GM12878 (cell line): ENCODE results near the gene METTL14. TPM values are rescaled to one million over a fixed set of nuclear protein-coding genes. Genes with fewer than 3 reads are reported as not detected.

ENCODE experiments used
- ATAC-seq: fragments of 200-7000 bp; cut with Tn5 transposase; 3 replicates; pipeline ENCODE4 v1.9.1; 2020; ENCODE audit warnings: mild to moderate bottlenecking, moderate library complexity
- BruUV-seq: library from RNA; stranded (reverse); fragments of 400-500 nt; replicated peaks from 2 replicates; lab custom pipeline; 2021; lab: Mats Ljungman, UMichigan
- CTCF ChIA-PET: fragments of 300-600 bp; sonication (Branson Sonifier 250); formaldehyde crosslinking; extraction: SDS; loops from one replicate; lab custom pipeline; 2021; ENCODE audit warnings: inconsistent platforms; lab: Yijun Ruan, JAX
- POLR2A ChIA-PET: fragments of 350-600 bp; formaldehyde crosslinking; extraction: SDS; loops from one replicate; lab custom pipeline; 2021; ENCODE audit warnings: inconsistent platforms; lab: Charles Lee
- RAD21 ChIA-PET: fragments of 300-600 bp; sonication (Branson Sonifier 250); formaldehyde crosslinking; loops from one replicate; lab custom pipeline; 2023; ENCODE audit warnings: antibody characterized with exemption; ENCODE audit not compliant: unreplicated experiment; lab: Charles Lee
- SMC1A ChIA-PET: fragments of 300-600 bp; sonication (Branson Sonifier 250); formaldehyde crosslinking; loops from one replicate; lab custom pipeline; 2023; ENCODE audit not compliant: unreplicated experiment, uncharacterized antibody; lab: Charles Lee
- DNase-seq: peaks from one replicate; pipeline ENCODE4 v3.0.0-alpha.2; 2011; ENCODE audit warnings: low read depth, low spot score
- FAIRE-seq: peaks from 3 replicates; lab custom pipeline; 2011; peaks lifted over from hg19 to GRCh38; lab: Jason Lieb, UNC
- H2AFZ ChIP-seq: 2 replicates; pipeline ENCODE4 v1.6.0; 2011; ENCODE audit warnings: low read depth, low read length, control low read depth; ENCODE audit not compliant: control insufficient read depth
- H3K27ac ChIP-seq: 2 replicates; pipeline ENCODE4 v1.5.1; 2011; ENCODE audit warnings: control low read depth; ENCODE audit not compliant: control insufficient read depth, insufficient read depth
- H3K27me3 ChIP-seq, 2 experiments: replicated peaks in 1 of 2; 2 replicates each; pipeline versions ENCODE4 v1.6.0 to v1.6.1; 2011; ENCODE audit warnings: low read length in 1 of 2; ENCODE audit not compliant: control insufficient read depth in 2 of 2, insufficient read depth in 2 of 2
- H3K36me3 ChIP-seq, 2 experiments: 2 replicates each; pipeline ENCODE4 v1.5.1; 2011; ENCODE audit warnings: low read length in 1 of 2; ENCODE audit not compliant: control insufficient read depth in 2 of 2, insufficient read depth in 2 of 2
- H3K4me1 ChIP-seq: 2 replicates; pipeline ENCODE4 v1.6.1; 2011; ENCODE audit warnings: mild to moderate bottlenecking, low read length, moderate library complexity, mixed read lengths; ENCODE audit not compliant: control insufficient read depth, insufficient read depth
- H3K4me2 ChIP-seq: 2 replicates; pipeline ENCODE4 v1.6.0; 2011; ENCODE audit warnings: control low read depth; ENCODE audit not compliant: control insufficient read depth, insufficient read depth
- H3K4me3 ChIP-seq: fragments of 200-600 bp; sonication (generic); 2 replicates; pipeline ENCODE4 v1.5.1; 2016
- H3K79me2 ChIP-seq: 2 replicates; pipeline ENCODE4 v1.6.0; 2011; ENCODE audit warnings: low read length; ENCODE audit not compliant: control insufficient read depth, insufficient read depth
- H3K9ac ChIP-seq: 2 replicates; pipeline ENCODE4 v1.8.0; 2011; ENCODE audit warnings: low read length, control low read depth, mixed read lengths; ENCODE audit not compliant: control insufficient read depth, insufficient read depth
- H3K9me3 ChIP-seq: replicated peaks from 3 replicates; pipeline ENCODE4 v1.5.1; 2011; ENCODE audit warnings: mild to moderate bottlenecking, low read length; ENCODE audit not compliant: control insufficient read depth, insufficient read depth
- H4K20me1 ChIP-seq: 2 replicates; pipeline ENCODE4 v1.6.0; 2011; ENCODE audit not compliant: control insufficient read depth, insufficient read depth
- HDAC2 ChIP-seq: fragments of 200-600 bp; sonication (generic); IDR thresholded peaks from 2 replicates; pipeline ENCODE4 v1.6.1; 2017
- RB1 ChIP-seq: fragments of 450-650 bp; formaldehyde crosslinking; IDR thresholded peaks from 2 replicates; pipeline ENCODE4 v1.6.1; 2017; ENCODE audit warnings: mild to moderate bottlenecking, borderline replicate concordance
- WGBS: methylation state at CpG from one replicate; pipeline ENCODE4 v1.1.6; 2016; ENCODE audit warnings: low lambda C conversion rate; ENCODE audit not compliant: insufficient replicate concordance, insufficient coverage; ENCODE audit errors: missing lambda C conversion rate; 5-methylcytosine and 5-hydroxymethylcytosine counted together
- in situ Hi-C: fragments of 300-500 bp; cut with MboI; formaldehyde crosslinking; loops from 9 replicates; pipeline ENCODE4 v1.14.3; 2018; ENCODE audit warnings: mixed read lengths
- intact Hi-C: fragments of 100-400 bp; cut with micrococcal nuclease; formaldehyde crosslinking; loops from one replicate; pipeline ENCODE4 v1.14.2; 2022; ENCODE audit not compliant: unreplicated experiment
- polyA plus RNA-seq, 11 experiments: library from polyadenylated mRNA; depleted of rRNA in 4 of 11; unstranded in 6 of 11; stranded (reverse) in 5 of 11; fragments of >200 nt; fragmentation: Nextera tagmentation in 4 of 11; fragmentation: Illumina TruSeq in 1 of 11; extraction: Ambion mirVana in 4 of 11; extraction: Trizol in 1 of 11; gene quantifications; 1 replicate in 1 of 11; 2 replicates in 10 of 11; pipeline versions ENCODE4 v1.2.1 to v1.2.3, GENCODE V29; 2011 to 2016; ENCODE audit warnings: inconsistent platforms in 2 of 11, missing spikeins in 2 of 11, low read depth in 1 of 11
- total RNA-seq, 4 experiments: library from RNA; depleted of rRNA in 3 of 4; stranded (reverse); fragments of >200 nt in 3 of 4; fragmentation: Illumina TruSeq in 1 of 4; extraction: Trizol in 1 of 4; gene quantifications; 2 replicates each; pipeline versions ENCODE4 v1.2.1 to v1.2.3, GENCODE V29; 2013 to 2021
- TF ChIP-seq, protein P1 (sequence below): fragments of 450-650 bp; formaldehyde crosslinking; IDR thresholded peaks from 2 replicates; pipeline ENCODE4 v1.5.0; 2022; ENCODE audit warnings: mild to moderate bottlenecking, missing genetic modification characterization
- TF ChIP-seq, protein P2 (sequence below): IDR thresholded peaks from 2 replicates; pipeline ENCODE4 v1.6.1; 2011; ENCODE audit warnings: low read depth, mild to moderate bottlenecking, low read length, moderate library complexity, borderline replicate concordance; ENCODE audit errors: extremely low read depth
- TF ChIP-seq, protein P3 (sequence below), 3 experiments: IDR thresholded peaks in 2 of 3; conservative IDR thresholded peaks in 1 of 3; 2 replicates each; pipeline ENCODE4 v1.5.1; 2011; ENCODE audit warnings: low read depth in 3 of 3, low read length in 3 of 3, mild to moderate bottlenecking in 3 of 3, control low read depth in 2 of 3, moderate library complexity in 2 of 3, inconsistent platforms in 1 of 3, mixed read lengths in 1 of 3; ENCODE audit not compliant: control insufficient read depth in 2 of 3, insufficient read depth in 1 of 3; ENCODE audit errors: extremely low read depth in 1 of 3

Gene METTL14
- total and polyA plus RNA-seq, 10 of the 15 experiments (the other 5 are each of a cell fraction or from before 2014, with no cell fraction given), result 11.2 to 44.9 (median 27.6) TPM

- no peak for FAIRE-seq
- Histone ChIP-seq H3K27me3 (no peaks in the 10 kb centered on the region), H4K20me1 (no peaks in the 10 kb centered on the region), H3K79me2 (no peaks in the 10 kb centered on the region), H3K4me1 (no peaks in the 10 kb centered on the region), H2AFZ (no peak overlapping the region), H3K9ac (no peak overlapping the region), H3K4me2 (no peak overlapping the region), H3K36me3 (no peaks in the 10 kb centered on the region), H3K27ac (no peak overlapping the region), H3K9me3 (no peaks in the 10 kb centered on the region), H3K4me3 (no peak overlapping the region)
- CTCF ChIA-PET, result interaction anchor here (0.6 to 1.2 kb wide), 2 partner anchors 9 to 19 kb away, joined by 3 to 4 read pairs; partner anchors contain the start of gene METTL14
- no peak for DNase-seq
- RAD21 ChIA-PET, result no interaction called here
- SMC1A ChIA-PET, result no interaction called here
- intact Hi-C loops, result no loop called here
- 28% methylated on average over 2 of the region's 2 CpGs for WGBS
- in situ Hi-C loops, result no loop called here
- no TSS peak for BruUV-seq
- ATAC-seq, result no peak
- TF ChIP-seq, protein P1, sequence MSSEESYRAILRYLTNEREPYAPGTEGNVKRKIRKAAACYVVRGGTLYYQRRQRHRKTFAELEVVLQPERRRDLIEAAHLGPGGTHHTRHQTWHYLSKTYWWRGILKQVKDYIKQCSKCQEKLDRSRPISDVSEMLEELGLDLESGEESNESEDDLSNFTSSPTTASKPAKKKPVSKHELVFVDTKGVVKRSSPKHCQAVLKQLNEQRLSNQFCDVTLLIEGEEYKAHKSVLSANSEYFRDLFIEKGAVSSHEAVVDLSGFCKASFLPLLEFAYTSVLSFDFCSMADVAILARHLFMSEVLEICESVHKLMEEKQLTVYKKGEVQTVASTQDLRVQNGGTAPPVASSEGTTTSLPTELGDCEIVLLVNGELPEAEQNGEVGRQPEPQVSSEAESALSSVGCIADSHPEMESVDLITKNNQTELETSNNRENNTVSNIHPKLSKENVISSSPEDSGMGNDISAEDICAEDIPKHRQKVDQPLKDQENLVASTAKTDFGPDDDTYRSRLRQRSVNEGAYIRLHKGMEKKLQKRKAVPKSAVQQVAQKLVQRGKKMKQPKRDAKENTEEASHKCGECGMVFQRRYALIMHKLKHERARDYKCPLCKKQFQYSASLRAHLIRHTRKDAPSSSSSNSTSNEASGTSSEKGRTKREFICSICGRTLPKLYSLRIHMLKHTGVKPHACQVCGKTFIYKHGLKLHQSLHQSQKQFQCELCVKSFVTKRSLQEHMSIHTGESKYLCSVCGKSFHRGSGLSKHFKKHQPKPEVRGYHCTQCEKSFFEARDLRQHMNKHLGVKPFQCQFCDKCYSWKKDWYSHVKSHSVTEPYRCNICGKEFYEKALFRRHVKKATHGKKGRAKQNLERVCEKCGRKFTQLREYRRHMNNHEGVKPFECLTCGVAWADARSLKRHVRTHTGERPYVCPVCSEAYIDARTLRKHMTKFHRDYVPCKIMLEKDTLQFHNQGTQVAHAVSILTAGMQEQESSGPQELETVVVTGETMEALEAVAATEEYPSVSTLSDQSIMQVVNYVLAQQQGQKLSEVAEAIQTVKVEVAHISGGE (CRISPR knock-in tag), result no peak
- TF ChIP-seq HDAC2 (no peak), RB1 (no peak)
- TF ChIP-seq, protein P2, sequence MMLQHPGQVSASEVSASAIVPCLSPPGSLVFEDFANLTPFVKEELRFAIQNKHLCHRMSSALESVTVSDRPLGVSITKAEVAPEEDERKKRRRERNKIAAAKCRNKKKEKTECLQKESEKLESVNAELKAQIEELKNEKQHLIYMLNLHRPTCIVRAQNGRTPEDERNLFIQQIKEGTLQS, result no peak
- TF ChIP-seq, protein P3, sequence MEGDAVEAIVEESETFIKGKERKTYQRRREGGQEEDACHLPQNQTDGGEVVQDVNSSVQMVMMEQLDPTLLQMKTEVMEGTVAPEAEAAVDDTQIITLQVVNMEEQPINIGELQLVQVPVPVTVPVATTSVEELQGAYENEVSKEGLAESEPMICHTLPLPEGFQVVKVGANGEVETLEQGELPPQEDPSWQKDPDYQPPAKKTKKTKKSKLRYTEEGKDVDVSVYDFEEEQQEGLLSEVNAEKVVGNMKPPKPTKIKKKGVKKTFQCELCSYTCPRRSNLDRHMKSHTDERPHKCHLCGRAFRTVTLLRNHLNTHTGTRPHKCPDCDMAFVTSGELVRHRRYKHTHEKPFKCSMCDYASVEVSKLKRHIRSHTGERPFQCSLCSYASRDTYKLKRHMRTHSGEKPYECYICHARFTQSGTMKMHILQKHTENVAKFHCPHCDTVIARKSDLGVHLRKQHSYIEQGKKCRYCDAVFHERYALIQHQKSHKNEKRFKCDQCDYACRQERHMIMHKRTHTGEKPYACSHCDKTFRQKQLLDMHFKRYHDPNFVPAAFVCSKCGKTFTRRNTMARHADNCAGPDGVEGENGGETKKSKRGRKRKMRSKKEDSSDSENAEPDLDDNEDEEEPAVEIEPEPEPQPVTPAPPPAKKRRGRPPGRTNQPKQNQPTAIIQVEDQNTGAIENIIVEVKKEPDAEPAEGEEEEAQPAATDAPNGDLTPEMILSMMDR (IDR thresholded peaks at IDR 0.05 in 2 of 3, conservative IDR thresholded peaks at IDR 0.05 in 1 of 3; ENCODE audit: control insufficient read depth in 2 of 3, extremely low read depth in 1 of 3, insufficient read depth in 1 of 3, low read depth in 3 of 3, low read length in 3 of 3), result peak in 1 of 3 experiments; percentile 2; a peak in 1 of 6 replicates
- POLR2A ChIA-PET, result no interaction called here
These were observed 9.1 kb upstream of the METTL14 start for GRCh38 chr4:118676128-118676527.
